Measurements from ENCODE around the gene SMAD6. TPM values are rescaled to one million over a fixed set of nuclear protein-coding genes. Genes with fewer than 3 reads are reported as not detected.
A peak's percentile ranks its signal among the peaks of the same experiment; 100 is the strongest.

Gene SMAD6
- total and polyA plus RNA-seq, 9 of the 15 experiments (the other 6 are each of a cell fraction or from before 2014, with no cell fraction given), result 0.10 to 15.5 (median 3.7) TPM

- peak overlapping the region; percentile 96 for H3K4me2 ChIP-seq (ENCODE audit: insufficient read depth, low read length)
- no peaks in the 10 kb centered on the region for H3K9me1 ChIP-seq (ENCODE audit: control insufficient read depth, insufficient read depth, low read length)
- intact Hi-C loops (cut with micrococcal nuclease) (no loop called here), in situ Hi-C loops (cut with MboI) (no loop called here)
- H3K36me3 ChIP-seq (ENCODE audit: control insufficient read depth, insufficient read depth, low read length), result 0 out of 3 replicates have a peak, but pooled peaks cover 2% of the 10 kb centered on the region
- H3K79me2 ChIP-seq (ENCODE audit: control insufficient read depth, insufficient read depth, low read length), result peaks cover 47% of the 10 kb centered on the region
- no peaks in the 10 kb centered on the region for H3K27me3 ChIP-seq (ENCODE audit: control insufficient read depth in 2 of 2, insufficient read depth in 2 of 2, low read length in 2 of 2)
- peaks cover 8 to 45% of the 10 kb centered on the region in 2 experiments; a peak in 3 of 5 replicates for H3K4me1 ChIP-seq (replicated peaks in 1 of 2; ENCODE audit: control insufficient read depth in 2 of 2, insufficient read depth in 2 of 2, low read length in 2 of 2)
- WGBS (ENCODE audit: insufficient coverage, low coverage, missing lambda C conversion rate), result 2% methylated on average over 24 of the region's 68 CpGs
- peak overlapping the region; percentile 72 to 92 for H3K9ac ChIP-seq (ENCODE audit: insufficient read depth in 1 of 2, low read depth in 2 of 2, low read length in 2 of 2)
- H3K27ac ChIP-seq (ENCODE audit: extremely low read depth, low read depth, low read length), result peak overlapping the region; percentile 75
- H2AFZ ChIP-seq (ENCODE audit: low read depth, low read length), result peak overlapping the region; percentile 89
- ATAC-seq (peak; percentile 84), FAIRE-seq (peak; percentile 77), DNase-seq (ENCODE audit: extremely low read depth in 1 of 4, low spot score in 3 of 4) (peak; percentile 96 to 99 (median 99))
- BruUV-seq (replicated peaks), result no TSS peak
- H4K20me1 ChIP-seq (replicated peaks; ENCODE audit: control insufficient read depth, insufficient read depth, low read length), result peaks cover 10% of the 10 kb centered on the region; the same call in 1 of the 2 replicates
- ChIA-PET CTCF (ENCODE audit: low intra/inter-chr PET ratio) (no interaction called here), POLR2A (interaction anchor here (0.6 to 1.8 kb wide), 7 partner anchors 10 to 294 kb away, joined by 3 to 6 read pairs (median 3); no protein-coding TSS in a partner anchor)
- no peaks in the 10 kb centered on the region for H3K9me3 ChIP-seq (replicated peaks; ENCODE audit: control insufficient read depth, insufficient read depth, low read depth, low read length)
- peak overlapping the region; percentile 49 for H3K4me3 ChIP-seq
- peak; percentile 18; the same call in 1 of the 2 replicates for TF ChIP-seq GABPA (tag; conservative IDR thresholded peaks at IDR 0.05; ENCODE audit: low read depth)
- no peak for TF ChIP-seq CBX8 (IDR thresholded peaks at IDR 0.05; ENCODE audit: borderline replicate concordance, extremely low read depth, low read depth, low read length, poor library complexity, severe bottlenecking)
- no peak for TF ChIP-seq CHD7 (IDR thresholded peaks at IDR 0.05; ENCODE audit: low read depth, low read length)
- no peak for TF ChIP-seq KLF1 (tag; IDR thresholded peaks at IDR 0.05)
- TF ChIP-seq POLR2B (IDR thresholded peaks at IDR 0.05; ENCODE audit: low read depth, partially characterized antibody), result no peak
- TF ChIP-seq ZFP1 (CRISPR knock-in tag; IDR thresholded peaks at IDR 0.05), result no peak
- TF ChIP-seq ZNF444 (CRISPR knock-in tag; IDR thresholded peaks at IDR 0.05), result no peak
- TF ChIP-seq PREB (CRISPR knock-in tag; IDR thresholded peaks at IDR 0.05), result no peak
- TF ChIP-seq ZFP36 (IDR thresholded peaks at IDR 0.05; ENCODE audit: low read depth, low read length, partially characterized antibody), result peak; percentile 9
Measured at GRCh38 chr15:66700802-66701421, 1.1 kb upstream of the SMAD6 start.

Data from K562 (cell line).